ENCODE data around the gene POLR2B.
"Not testable (repeated sequence)": the region's sequence is repeated elsewhere in the genome, so short reads cannot be mapped to it uniquely, and the experiment has no call there.

POLR2B gene

DNA sequence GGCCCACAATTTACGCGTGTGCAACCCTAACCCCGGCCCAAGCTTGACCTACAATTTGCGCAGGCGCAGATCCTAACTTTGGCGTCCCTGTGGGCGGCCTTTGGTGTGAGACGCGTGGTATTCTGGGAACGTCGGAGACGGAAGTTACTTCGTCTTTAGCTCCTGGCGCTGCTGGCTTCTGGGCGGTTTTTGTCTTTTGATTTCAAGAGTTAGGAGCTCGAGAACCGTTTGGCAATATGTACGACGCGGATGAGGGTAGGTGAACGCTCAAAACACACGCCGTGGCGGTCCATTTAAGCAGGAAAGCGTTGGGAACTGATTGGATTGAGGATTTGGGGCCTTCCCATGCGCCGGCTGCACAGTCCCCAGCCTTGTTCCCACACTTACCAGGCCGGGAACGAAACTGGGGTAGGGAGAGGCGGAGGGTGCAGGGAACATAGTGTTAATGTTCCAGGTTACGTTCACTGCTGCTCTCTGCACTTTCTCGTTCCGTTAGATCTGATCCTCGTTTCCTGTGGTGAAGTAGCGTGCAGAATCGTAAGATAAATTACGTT is at the start of gene POLR2B:
TSS of gene POLR2B (plus strand) at position 147 of the 554 bp plus-strand sequence. CDS start at position 237, 90 bp downstream.
- DNase-seq = peak; percentile 97

DNA sequence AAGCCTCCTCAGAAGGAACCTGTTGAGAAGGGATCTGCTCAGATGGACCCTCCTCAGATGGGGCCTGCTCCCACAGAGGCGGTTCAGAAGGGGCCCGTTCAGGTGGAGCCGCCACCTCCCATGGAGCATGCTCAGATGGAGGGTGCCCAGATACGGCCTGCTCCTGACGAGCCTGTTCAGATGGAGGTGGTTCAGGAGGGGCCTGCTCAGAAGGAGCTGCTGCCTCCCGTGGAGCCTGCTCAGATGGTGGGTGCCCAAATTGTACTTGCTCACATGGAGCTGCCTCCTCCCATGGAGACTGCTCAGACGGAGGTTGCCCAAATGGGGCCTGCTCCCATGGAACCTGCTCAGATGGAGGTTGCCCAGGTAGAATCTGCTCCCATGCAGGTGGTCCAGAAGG is 48.1 kb upstream of the POLR2B start:
- no peak for DNase-seq

- DNase-seq = no peak
These were observed 46.8 kb upstream of the POLR2B start for GRCh38 chr4:56931924-56932323.

DNA sequence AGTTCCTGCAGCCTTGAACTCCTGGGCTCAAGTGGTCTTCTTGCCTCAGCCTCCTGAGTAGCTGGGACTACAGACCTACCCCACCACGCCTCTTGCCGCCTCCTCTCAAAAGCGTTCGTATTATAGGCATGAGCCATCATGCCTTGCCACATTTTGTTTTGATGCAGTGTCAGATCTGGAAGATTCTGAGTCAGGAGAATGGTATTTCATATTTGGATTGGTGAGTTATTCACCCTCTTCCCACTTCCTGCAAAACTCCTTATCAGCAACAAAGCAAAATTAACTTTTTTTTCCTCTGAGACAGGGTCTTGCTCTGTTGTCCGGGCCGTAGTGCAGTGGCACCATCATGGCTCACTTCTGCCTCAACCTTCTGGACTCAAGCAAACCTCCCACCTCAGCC is 41.4 kb upstream of the POLR2B start:
- DNase-seq = no peak

DNA sequence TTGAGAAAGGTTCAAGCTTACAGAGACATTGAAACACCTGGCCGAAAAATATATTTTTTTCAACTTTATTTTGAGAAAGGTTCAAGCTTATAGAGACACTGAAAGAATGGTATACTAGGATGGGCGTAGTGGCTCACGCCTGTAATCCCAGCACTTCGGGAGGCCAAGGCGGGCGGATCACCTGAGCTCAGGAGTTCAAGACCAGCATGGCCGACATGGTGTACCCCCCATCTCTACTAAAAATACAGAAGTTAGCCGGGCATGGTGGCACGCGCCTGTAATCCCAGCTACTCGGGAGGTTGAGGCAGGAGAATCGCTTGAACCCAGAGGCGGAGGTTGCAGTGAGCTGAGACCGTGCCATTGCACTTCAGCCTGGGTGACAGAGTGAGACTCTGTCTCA is 38.9 kb upstream of the POLR2B start:
- DNase-seq = not testable (repeated sequence)

GRCh38 chr4:56940403-56940802 is 38.3 kb upstream of the POLR2B start:
- DNase-seq = no peak

- DNase-seq = no peak
These were observed 37.7 kb upstream of the POLR2B start for GRCh38 chr4:56940971-56941370.

DNA sequence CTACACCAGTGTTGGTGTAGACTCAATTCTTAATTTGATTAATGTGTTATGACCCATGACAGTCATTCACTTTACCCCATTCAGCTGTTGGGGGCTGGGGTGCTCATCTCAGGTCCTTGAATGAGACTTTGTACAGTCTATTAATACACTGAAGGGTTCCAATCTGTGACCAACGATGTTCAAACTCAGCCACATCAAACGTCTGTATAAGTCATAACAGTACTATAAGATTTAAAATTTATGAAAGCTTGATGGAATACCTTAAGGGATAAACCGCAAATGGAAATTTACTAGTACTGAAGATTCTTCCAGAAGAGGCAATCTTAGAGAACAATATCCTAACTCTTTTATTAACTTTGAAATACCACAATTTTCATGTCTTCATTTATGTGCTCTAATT is 37.3 kb upstream of the POLR2B start:
- DNase-seq = no peak

GRCh38 chr4:56953680-56954520 is 24.8 kb upstream of the POLR2B start:
- DNase-seq = no peak

DNA sequence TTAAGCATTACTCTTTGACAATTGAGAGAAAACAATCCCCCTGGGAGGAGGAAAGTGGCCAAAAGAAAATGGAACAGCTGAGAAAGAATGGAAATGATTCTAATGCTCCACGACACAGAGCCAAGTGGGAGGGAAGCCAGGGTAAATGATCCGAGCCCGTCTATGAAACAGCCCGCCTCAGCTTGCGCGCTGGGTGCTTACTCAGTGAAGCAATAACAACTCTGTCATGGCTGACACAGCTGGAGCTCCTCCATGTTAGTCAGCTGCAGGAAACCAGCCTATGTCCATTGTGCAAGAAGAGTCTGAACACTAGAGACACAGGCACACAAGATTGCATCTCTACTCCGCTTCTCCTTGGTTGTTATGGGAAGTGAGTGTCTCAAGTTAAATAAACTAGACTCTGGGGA is 20.6 kb upstream of the POLR2B start:
- DNase-seq = no peak

DNA sequence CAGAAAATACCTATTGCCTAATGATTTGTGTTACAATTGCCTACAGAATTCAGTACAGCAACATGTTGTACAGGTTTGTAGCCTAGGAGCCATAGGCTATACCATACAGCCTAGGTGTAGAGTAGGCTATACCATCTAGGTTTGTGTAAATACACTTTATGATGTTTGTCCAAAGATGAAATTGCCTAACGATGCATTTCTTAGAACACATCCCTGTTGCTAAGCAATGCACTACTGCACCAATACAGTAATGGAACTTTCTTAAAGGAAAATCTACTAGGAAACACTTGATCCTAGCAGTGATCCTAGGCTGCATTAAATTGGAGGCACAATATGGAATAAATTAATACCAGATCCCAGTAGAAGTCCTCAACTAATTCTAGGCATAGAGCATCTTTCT is 19.6 kb upstream of the POLR2B start:
- DNase-seq = no peak

DNA sequence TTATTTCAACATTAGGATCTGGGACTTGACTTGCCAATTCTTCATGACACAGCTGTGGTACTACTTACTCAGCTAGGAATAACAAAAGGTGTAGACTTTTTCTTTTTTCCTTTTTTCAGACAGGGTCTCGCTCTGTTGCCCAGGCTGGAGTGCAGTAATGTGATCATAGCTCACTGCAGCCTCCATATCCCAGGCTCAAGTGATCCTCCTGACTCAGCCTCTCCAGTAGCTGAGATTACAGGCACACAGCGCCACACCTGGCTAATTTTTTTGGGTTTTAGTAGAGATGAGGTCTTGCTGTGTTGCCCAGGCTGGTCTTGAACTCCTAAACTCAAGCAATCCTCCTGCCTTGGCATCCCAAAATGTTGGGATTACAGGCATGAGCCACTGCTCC is 17.6 kb upstream of the POLR2B start:
- no peak for DNase-seq

- DNase-seq = no peak
These were observed 7.3 kb upstream of the POLR2B start for GRCh38 chr4:56971383-56971782.

GRCh38 chr4:56972389-56972788 is 6.3 kb upstream of the POLR2B start:
- no peak for DNase-seq

GRCh38 chr4:56972809-56973208 is 5.9 kb upstream of the POLR2B start:
- no peak for DNase-seq

GRCh38 chr4:56973336-56973735 is 5.4 kb upstream of the POLR2B start:
- no peak for DNase-seq

GRCh38 chr4:56976283-56976836 is 2.3 kb upstream of the POLR2B start:
- DNase-seq = no peak

GRCh38 chr4:56976837-56977320 is 1.8 kb upstream of the POLR2B start:
- DNase-seq = peak; percentile 41

DNA sequence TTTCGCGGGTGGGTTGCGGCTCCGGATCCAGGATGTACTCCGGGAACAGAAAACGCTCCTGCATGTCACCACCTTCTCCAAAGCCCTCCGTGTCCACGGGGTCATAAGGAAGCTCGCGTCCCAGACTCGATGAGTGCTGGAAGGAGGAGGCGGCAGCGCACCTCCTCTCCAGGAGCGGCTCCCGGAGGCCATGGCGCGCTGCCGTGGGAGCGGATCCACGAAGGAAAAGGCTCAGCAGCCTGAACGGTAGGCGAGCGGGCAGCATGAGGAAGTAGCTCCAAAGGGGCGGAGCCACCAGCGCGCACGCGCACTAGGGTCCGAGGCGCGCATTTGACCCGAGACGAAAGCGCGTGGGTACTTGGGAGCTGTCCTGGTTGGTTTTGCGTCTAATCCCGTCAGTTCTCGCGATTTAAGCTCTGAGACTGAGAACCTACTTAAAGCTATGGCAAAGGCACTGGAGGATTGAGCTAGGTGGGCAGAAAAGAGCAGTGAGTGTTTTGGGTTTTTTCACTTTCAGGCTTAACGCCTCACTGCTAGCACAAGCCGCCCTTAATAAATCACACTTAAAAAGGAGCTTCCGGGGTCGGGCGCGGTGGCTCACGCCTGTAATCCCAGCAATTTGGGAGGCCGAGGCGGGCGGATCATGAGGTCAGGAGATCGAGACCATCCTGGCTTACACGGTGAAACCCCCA is 1.2 kb upstream of the POLR2B start, which contains the start of gene NOA1:
TSS of gene NOA1 (minus strand) at position 286 of the 692 bp plus-strand sequence. CDS start at position 265, 21 bp downstream.
- DNase-seq = peak; percentile 98

DNA sequence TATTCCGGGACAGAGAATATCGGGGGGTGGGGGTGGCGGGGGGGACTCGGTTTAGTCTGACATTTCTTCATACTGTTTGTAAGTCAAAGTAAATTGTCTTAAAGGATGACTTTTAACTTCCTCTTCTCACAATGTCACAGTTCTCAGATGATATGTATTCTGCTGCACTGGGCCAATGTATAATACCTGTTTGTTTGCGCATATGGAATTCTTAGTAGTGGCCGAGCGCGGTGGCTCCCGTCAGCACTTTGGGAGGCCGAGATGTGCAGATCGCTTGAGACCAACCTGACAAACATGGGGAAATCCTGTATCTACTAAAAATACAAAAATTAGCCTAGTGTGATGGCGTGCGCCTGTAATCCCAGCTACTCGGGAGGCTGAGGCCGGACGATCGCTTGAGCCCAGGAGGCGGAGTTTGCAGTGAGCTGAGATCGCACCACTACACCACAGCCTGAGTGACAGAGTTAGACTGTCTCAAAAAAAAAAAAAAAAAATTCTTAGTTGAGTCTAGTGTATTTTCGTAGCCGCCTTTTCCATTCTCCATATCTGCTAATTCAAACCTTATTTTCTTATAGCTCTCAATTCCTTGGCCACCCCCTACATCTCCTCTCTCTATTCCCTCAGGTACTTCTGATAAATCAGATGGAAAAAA is 851 bp downstream of the POLR2B start:
- no peak for DNase-seq

DNA sequence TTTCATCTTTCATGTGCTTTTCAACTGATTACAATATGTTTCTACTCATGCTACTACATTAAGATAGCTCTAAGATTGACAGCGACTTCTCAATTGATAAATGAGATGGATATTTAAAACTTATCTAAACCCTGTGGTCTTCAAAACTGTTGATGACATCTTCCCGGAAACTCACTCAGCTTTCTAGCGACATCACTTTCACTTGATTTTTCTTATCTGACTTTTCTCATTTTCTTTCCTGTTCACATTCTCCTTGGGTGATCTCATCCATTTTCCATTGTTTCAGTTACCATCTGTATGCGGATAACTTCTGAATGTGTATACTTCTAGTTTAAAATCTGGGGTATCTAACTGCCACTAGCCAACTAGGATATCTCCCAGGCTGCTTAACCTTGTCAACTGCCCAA is 3.1 kb downstream of the POLR2B start:
- DNase-seq = no peak

DNA sequence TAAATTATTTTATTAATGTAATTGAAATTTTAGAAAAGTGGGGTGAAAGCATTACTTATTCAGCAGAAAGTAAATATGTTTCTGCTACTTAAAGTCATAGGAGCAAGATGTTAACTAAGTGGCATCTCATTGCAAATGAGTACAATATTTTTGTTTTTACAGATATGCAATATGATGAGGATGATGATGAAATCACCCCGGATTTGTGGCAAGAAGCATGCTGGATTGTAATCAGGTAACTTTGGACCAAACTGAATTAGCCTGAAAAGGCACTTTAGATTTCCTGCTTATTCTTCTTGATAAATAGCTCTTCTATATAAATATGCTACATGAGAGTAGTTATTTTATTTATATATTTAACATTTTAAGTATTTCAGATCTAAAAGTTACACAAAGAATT is 7.5 kb downstream of the POLR2B start:
- DNase-seq = no peak

- no peak for DNase-seq
These were observed 8.3 kb downstream of the POLR2B start for GRCh38 chr4:56986952-56987351.

Measured in NCI-H510A treated with DMSO at 0.1 percent for 48 hours (cell line).